Keratinocyte (primary cell): Measurements from ENCODE around the gene TP53INP2.

Source experiments
- CTCF ChIP-seq, 3 experiments: IDR thresholded peaks in 1 of 3; conservative IDR thresholded peaks in 1 of 3; optimal IDR thresholded peaks in 1 of 3; 2 replicates in 2 of 3; 3 replicates in 1 of 3; pipeline versions ENCODE3 to v1.5.1; 2011; ENCODE audit warnings: low read length in 3 of 3, mild to moderate bottlenecking in 3 of 3, moderate library complexity in 2 of 3, control low read depth in 1 of 3, inconsistent platforms in 1 of 3; ENCODE audit not compliant: insufficient read depth in 2 of 3; ENCODE audit errors: extremely low read depth in 1 of 3
- EZH2 ChIP-seq: IDR thresholded peaks from one replicate; pipeline ENCODE4 v1.6.1; 2012; ENCODE audit warnings: inconsistent platforms, mild to moderate bottlenecking, low read length, moderate library complexity

DNA sequence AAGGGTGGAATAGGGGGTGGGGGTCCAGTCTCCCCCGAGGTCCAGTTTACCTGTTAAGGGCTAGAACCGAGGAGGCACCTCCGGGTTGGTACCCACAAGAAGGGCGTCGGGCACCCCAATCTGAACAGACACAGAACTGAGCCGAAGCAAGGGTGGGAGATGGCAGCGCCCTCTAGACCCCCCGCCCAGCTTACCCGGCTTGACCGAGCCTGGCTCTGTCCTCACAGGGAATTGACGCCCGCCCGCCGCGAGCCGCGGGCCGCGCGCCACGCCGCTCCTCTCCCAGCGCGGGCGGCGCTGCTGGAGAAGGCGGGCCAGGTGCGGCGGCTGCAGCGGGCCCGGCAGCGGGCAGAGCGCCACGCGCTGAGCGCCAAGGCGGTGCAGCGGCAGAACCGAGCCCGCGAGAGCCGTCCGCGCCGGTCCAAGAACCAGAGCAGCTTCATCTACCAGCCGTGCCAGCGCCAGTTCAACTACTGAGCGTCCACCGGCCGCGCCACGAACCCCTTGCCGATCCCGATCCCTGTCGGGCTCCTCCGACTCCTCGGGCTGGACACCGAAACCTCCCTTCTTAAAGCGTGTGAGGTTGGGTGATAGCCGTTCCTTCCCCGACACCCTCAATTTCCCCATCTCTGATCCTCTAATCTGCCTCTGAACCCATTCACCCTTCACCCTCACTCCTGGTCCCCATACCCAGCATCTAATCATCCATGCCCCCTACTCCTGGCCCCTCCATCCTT is 5.9 kb downstream of the TP53INP2 start:
- peak in 1 of 3 experiments; percentile 67 for TF ChIP-seq CTCF (optimal IDR thresholded peaks at IDR 0.05 in 1 of 3, IDR thresholded peaks at IDR 0.05 in 1 of 3, conservative IDR thresholded peaks at IDR 0.05 in 1 of 3; ENCODE audit: extremely low read depth in 1 of 3, insufficient read depth in 2 of 3, low read length in 3 of 3)
- peak; percentile 50 for TF ChIP-seq EZH2
